NCI-H226 (cell line): ENCODE data around the gene GNAS-AS1.
A peak's percentile ranks its signal among the peaks of the same experiment; 100 is the strongest.

Source experiments
- DNase-seq: peaks from one replicate; pipeline ENCODE4 v3.0.0-alpha.2; 2015

Gene GNAS-AS1

GRCh38 chr20:58884966-58885365 lies 34.3 kb upstream of the GNAS-AS1 start:
- no peak for DNase-seq

- no peak for DNase-seq
Measured at GRCh38 chr20:58883241-58883691, 32.6 kb upstream of the GNAS-AS1 start.

- no peak for DNase-seq
Measured at GRCh38 chr20:58882704-58883089, 32.0 kb upstream of the GNAS-AS1 start.

- no peak for DNase-seq
Measured at GRCh38 chr20:58880994-58881752, 30.5 kb upstream of the GNAS-AS1 start.

- DNase-seq, result no peak
Measured at GRCh38 chr20:58880441-58880840, 29.7 kb upstream of the GNAS-AS1 start.

GRCh38 chr20:58878399-58878798 lies 27.7 kb upstream of the GNAS-AS1 start:
- DNase-seq, result no peak

GRCh38 chr20:58877976-58878360 lies 27.3 kb upstream of the GNAS-AS1 start:
- DNase-seq, result no peak

- no peak for DNase-seq
Measured at GRCh38 chr20:58877050-58877975, 26.6 kb upstream of the GNAS-AS1 start.

- no peak for DNase-seq
Measured at GRCh38 chr20:58876437-58876836, 25.7 kb upstream of the GNAS-AS1 start.

- no peak for DNase-seq
Measured at GRCh38 chr20:58875541-58876134, 24.9 kb upstream of the GNAS-AS1 start.

- no peak for DNase-seq
Measured at GRCh38 chr20:58875111-58875510, 24.4 kb upstream of the GNAS-AS1 start.

GRCh38 chr20:58874469-58874868 lies 23.8 kb upstream of the GNAS-AS1 start:
- no peak for DNase-seq

- DNase-seq, result no peak
Measured at GRCh38 chr20:58871533-58872102, 20.9 kb upstream of the GNAS-AS1 start.

GRCh38 chr20:58870293-58871014 lies 19.8 kb upstream of the GNAS-AS1 start:
- peak; percentile 20 for DNase-seq

GRCh38 chr20:58869662-58870227 lies 19.0 kb upstream of the GNAS-AS1 start:
- no peak for DNase-seq

GRCh38 chr20:58868795-58869194 lies 18.1 kb upstream of the GNAS-AS1 start:
- no peak for DNase-seq

- DNase-seq, result no peak
Measured at GRCh38 chr20:58867211-58867610, 16.5 kb upstream of the GNAS-AS1 start.

GRCh38 chr20:58865843-58866242 lies 15.1 kb upstream of the GNAS-AS1 start:
- DNase-seq, result no peak

- DNase-seq, result no peak
Measured at GRCh38 chr20:58864346-58864745, 13.6 kb upstream of the GNAS-AS1 start.

GRCh38 chr20:58863044-58863790 lies 12.5 kb upstream of the GNAS-AS1 start:
- no peak for DNase-seq
